HL-60 (cell line): ENCODE measurements around the gene SMAD6.
"Not testable (repeated sequence)": the region's sequence is repeated elsewhere in the genome, so short reads cannot be mapped to it uniquely, and the experiment has no call there.

Experiments
- DNase-seq, 2 experiments: peaks; one replicate each; pipeline ENCODE4 v3.0.0-alpha.2; 2010 to 2020; ENCODE audit warnings: low read depth in 1 of 2, low spot score in 1 of 2
- H3K27ac ChIP-seq: fragments of 250-450 bp; sonication (Bioruptor Pico); replicated peaks from 2 replicates; pipeline ENCODE4 v1.5.1; 2020; ENCODE audit warnings: mild to moderate bottlenecking, moderate library complexity
- H3K27me3 ChIP-seq: fragments of 250-450 bp; sonication (Bioruptor Pico); 2 replicates; pipeline ENCODE4 v1.5.1; 2021; ENCODE audit warnings: mild to moderate bottlenecking, moderate library complexity; ENCODE audit not compliant: insufficient read depth, poor library complexity, severe bottlenecking
- H3K4me3 ChIP-seq: replicated peaks from 2 replicates; pipeline ENCODE4 v1.5.1; 2011; ENCODE audit warnings: mild to moderate bottlenecking, control low read depth, low read length; ENCODE audit not compliant: insufficient read depth
- GABPA ChIP-seq: IDR thresholded peaks from 2 replicates; pipeline ENCODE4 v1.6.1; 2012; ENCODE audit warnings: low read depth
- POLR2AphosphoS5 ChIP-seq: IDR thresholded peaks from 2 replicates; pipeline ENCODE4 v1.6.1; 2012; ENCODE audit warnings: low read depth
- SPI1 ChIP-seq: IDR thresholded peaks from 2 replicates; pipeline ENCODE4 v1.6.1; 2012; ENCODE audit warnings: low read depth, mild to moderate bottlenecking, borderline replicate concordance
- TF ChIP-seq, protein P1 (sequence below): IDR thresholded peaks from one replicate; pipeline ENCODE4 v1.5.1; 2011; ENCODE audit warnings: low read length, control low read depth, inconsistent platforms; ENCODE audit not compliant: insufficient read depth
- TF ChIP-seq, protein P2 (sequence below): IDR thresholded peaks from 2 replicates; pipeline ENCODE4 v1.6.1; 2012; ENCODE audit warnings: low read depth; ENCODE audit not compliant: insufficient replicate concordance

The SMAD6 gene

DNA sequence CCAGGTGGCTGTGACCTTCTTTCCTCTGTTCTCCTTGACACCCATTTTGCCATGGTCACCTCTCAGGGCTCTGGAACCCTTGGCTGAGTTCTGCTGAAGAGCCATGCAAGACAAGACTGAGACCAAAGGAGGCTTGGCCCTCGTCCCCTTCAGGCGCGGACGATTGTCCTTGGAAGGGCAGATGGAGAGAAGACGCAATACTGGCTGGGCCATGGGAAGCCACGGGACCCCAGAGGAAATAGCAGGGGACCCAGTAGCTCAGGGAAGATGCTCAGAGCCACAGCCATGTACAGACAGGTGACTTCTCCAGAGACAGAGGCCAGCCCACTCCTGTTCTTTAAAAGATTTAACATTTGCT is 125.6 kb downstream of the SMAD6 start:
- TF ChIP-seq, protein P1, sequence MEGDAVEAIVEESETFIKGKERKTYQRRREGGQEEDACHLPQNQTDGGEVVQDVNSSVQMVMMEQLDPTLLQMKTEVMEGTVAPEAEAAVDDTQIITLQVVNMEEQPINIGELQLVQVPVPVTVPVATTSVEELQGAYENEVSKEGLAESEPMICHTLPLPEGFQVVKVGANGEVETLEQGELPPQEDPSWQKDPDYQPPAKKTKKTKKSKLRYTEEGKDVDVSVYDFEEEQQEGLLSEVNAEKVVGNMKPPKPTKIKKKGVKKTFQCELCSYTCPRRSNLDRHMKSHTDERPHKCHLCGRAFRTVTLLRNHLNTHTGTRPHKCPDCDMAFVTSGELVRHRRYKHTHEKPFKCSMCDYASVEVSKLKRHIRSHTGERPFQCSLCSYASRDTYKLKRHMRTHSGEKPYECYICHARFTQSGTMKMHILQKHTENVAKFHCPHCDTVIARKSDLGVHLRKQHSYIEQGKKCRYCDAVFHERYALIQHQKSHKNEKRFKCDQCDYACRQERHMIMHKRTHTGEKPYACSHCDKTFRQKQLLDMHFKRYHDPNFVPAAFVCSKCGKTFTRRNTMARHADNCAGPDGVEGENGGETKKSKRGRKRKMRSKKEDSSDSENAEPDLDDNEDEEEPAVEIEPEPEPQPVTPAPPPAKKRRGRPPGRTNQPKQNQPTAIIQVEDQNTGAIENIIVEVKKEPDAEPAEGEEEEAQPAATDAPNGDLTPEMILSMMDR: no peak
- TF ChIP-seq POLR2AphosphoS5: no peak
- no peak for TF ChIP-seq SPI1
- TF ChIP-seq, protein P2, sequence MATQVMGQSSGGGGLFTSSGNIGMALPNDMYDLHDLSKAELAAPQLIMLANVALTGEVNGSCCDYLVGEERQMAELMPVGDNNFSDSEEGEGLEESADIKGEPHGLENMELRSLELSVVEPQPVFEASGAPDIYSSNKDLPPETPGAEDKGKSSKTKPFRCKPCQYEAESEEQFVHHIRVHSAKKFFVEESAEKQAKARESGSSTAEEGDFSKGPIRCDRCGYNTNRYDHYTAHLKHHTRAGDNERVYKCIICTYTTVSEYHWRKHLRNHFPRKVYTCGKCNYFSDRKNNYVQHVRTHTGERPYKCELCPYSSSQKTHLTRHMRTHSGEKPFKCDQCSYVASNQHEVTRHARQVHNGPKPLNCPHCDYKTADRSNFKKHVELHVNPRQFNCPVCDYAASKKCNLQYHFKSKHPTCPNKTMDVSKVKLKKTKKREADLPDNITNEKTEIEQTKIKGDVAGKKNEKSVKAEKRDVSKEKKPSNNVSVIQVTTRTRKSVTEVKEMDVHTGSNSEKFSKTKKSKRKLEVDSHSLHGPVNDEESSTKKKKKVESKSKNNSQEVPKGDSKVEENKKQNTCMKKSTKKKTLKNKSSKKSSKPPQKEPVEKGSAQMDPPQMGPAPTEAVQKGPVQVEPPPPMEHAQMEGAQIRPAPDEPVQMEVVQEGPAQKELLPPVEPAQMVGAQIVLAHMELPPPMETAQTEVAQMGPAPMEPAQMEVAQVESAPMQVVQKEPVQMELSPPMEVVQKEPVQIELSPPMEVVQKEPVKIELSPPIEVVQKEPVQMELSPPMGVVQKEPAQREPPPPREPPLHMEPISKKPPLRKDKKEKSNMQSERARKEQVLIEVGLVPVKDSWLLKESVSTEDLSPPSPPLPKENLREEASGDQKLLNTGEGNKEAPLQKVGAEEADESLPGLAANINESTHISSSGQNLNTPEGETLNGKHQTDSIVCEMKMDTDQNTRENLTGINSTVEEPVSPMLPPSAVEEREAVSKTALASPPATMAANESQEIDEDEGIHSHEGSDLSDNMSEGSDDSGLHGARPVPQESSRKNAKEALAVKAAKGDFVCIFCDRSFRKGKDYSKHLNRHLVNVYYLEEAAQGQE: no peak
- no peak for TF ChIP-seq GABPA
- Histone ChIP-seq H3K27me3 (no peaks in the 10 kb centered on the region), H3K27ac (no peak overlapping the region), H3K4me3 (no peak overlapping the region)
- no peak for DNase-seq

- H3K27me3 ChIP-seq, H3K27ac ChIP-seq, DNase-seq, H3K4me3 ChIP-seq: not testable (repeated sequence)
These were observed 126.9 kb downstream of the SMAD6 start for GRCh38 chr15:66828817-66829541.

GRCh38 chr15:66829551-66830121 is 127.6 kb downstream of the SMAD6 start:
- no peaks in the 10 kb centered on the region for H3K27me3 ChIP-seq
- no peak overlapping the region for H3K4me3 ChIP-seq
- TF ChIP-seq SPI1 (no peak), POLR2AphosphoS5 (no peak), GABPA (no peak)
- TF ChIP-seq, protein P1: no peak
- TF ChIP-seq, protein P2: no peak
- no peak overlapping the region for H3K27ac ChIP-seq
- no peak for DNase-seq

DNA sequence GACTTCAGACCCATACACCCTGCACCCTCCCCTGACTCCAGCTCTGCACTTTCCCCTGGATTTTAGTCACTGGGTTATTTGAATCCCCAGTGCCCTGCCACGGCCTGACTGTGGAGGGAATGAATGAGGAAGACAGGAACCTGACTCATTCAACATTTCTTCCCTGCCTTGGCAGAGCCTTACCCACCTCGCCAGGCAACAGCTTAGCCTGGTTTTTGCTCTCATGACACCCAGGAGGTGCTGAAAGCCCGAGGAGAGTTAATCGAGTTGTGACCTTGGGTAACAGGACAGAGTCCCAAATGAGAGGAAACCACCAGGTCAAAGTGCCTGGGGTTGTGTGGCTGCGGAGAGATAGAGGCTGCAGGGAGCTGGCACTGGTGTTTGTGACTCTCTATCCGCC is 128.3 kb downstream of the SMAD6 start:
- H3K27me3 ChIP-seq: no peaks in the 10 kb centered on the region
- TF ChIP-seq SPI1: no peak
- no peak for TF ChIP-seq GABPA
- TF ChIP-seq, protein P1: no peak
- no peak for TF ChIP-seq POLR2AphosphoS5
- TF ChIP-seq, protein P2: no peak
- DNase-seq: no peak
- no peak overlapping the region for H3K27ac ChIP-seq
- H3K4me3 ChIP-seq: no peak overlapping the region
